ENCODE measurements around the gene RLN3. TPM values are rescaled to one million over a fixed set of nuclear protein-coding genes. Genes with fewer than 3 reads are reported as not detected.

The RLN3 gene
- total and polyA plus RNA-seq, 9 donors: not detected

DNA sequence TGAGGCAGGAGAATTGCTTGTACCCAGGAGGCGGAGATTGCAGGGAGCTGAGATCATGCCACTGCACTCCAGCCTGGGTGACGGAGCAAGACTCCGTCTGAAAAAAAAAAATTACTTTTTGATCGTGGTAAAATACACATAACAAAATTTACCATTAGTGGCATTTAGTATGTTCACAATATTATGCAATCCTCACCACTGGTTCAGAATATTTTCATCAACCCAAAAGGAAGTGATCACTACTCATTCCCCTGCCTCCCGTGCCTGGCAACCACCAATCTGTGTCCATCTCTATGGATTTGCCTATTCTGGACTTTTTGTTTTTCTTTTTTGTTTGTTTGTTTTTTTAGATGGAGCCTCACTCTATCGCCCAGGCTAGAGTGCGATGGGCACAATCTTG is 35.2 kb downstream of the RLN3 start:
- TF ChIP-seq, protein P1, sequence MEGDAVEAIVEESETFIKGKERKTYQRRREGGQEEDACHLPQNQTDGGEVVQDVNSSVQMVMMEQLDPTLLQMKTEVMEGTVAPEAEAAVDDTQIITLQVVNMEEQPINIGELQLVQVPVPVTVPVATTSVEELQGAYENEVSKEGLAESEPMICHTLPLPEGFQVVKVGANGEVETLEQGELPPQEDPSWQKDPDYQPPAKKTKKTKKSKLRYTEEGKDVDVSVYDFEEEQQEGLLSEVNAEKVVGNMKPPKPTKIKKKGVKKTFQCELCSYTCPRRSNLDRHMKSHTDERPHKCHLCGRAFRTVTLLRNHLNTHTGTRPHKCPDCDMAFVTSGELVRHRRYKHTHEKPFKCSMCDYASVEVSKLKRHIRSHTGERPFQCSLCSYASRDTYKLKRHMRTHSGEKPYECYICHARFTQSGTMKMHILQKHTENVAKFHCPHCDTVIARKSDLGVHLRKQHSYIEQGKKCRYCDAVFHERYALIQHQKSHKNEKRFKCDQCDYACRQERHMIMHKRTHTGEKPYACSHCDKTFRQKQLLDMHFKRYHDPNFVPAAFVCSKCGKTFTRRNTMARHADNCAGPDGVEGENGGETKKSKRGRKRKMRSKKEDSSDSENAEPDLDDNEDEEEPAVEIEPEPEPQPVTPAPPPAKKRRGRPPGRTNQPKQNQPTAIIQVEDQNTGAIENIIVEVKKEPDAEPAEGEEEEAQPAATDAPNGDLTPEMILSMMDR (IDR thresholded peaks at IDR 0.05): no peak
- TF ChIP-seq POLR2A (IDR thresholded peaks at IDR 0.05) (no peak), EP300 (IDR thresholded peaks at IDR 0.05) (no peak)
- Histone ChIP-seq H3K9me3 (no peaks in the 10 kb centered on the region), H3K4me3 (no peak overlapping the region), H3K4me1 (ENCODE audit: insufficient read depth) (no peaks in the 10 kb centered on the region), H3K27me3 (no peaks in the 10 kb centered on the region), H3K36me3 (no peaks in the 10 kb centered on the region), H3K27ac (no peak overlapping the region)
- intact Hi-C loops (cut with DNase I): loop anchor here in 1 of 4 donors (10.0 kb wide), 1 partner anchor 468 kb away; no protein-coding TSS in a partner anchor
- DNase-seq: no peak
- 61 to 71% (median 62%) methylated on average over 7 of the region's 7 CpGs for WGBS, 3 donors

DNA sequence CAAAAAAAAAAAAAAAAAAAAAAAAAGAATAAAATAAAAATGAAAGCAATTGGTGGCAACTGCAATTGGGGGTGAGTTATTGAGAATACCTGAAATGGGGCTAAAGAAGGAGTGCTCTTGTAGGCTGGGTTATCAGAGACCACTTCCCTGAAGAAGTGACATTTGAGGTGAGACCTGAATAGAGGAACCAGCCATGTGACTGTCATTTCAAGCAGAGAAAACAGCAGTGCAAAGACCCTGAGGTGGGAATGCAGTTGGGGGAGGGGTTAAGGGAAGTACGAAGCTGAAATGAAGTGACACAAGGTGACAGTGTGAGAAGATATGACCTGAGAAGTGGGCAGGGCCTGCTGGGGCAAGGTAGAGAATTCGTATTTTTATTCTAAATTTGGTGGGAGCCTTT is 38.2 kb downstream of the RLN3 start:
- H3K36me3 ChIP-seq: no peaks in the 10 kb centered on the region
- no peaks in the 10 kb centered on the region for H3K4me1 ChIP-seq (ENCODE audit: insufficient read depth)
- H3K27ac ChIP-seq: no peak overlapping the region
- no peaks in the 10 kb centered on the region for H3K9me3 ChIP-seq
- H3K4me3 ChIP-seq: no peak overlapping the region
- intact Hi-C loops (cut with DNase I): loop anchor here in 1 of 4 donors (10.0 kb wide), 1 partner anchor 471 kb away; no protein-coding TSS in a partner anchor
- DNase-seq: no peak
- WGBS, 3 donors: 53 to 68% (median 57%) methylated on average over 2 of the region's 2 CpGs
- no peaks in the 10 kb centered on the region for H3K27me3 ChIP-seq
- TF ChIP-seq POLR2A (IDR thresholded peaks at IDR 0.05): no peak

DNA sequence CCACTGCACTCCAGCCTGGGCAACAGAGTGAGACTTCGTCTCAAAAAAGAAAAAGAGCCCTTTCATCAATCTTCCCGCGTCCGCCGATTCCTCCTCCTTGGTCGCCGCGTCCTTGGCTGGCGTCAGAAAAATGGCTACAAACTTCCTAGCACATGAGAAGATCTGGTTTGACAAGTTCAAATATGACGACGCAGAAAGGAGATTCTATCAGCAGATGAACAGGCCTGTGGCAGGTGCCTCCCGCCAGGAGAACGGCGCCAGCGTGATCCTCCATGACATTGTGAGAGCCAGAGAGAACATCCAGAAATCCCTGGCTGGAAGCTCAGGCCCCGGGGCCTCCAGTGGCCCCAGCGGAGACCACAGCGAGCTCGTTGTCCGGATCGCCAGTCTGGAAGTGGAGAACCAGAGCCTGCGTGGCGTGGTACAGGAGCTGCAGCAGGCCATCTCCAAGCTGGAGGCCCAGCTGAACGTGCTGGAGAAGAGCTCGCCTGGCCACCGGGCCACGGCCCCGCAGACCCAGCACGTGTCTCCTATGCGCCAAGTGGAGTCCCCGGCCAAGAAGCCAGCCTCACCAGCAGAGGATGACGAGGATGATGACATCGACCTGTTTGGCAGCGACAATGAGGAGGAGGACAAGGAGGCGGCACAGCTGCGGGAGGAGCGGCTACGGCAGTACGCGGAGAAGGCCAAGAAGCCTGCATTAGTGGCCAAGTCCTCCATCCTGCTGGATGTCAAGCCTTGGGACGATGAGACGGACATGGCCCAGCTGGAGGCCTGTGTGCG is 42.5 kb downstream of the RLN3 start:
- Histone ChIP-seq H3K4me3 (no peak overlapping the region), H3K27ac (no peak overlapping the region), H3K36me3 (no peaks in the 10 kb centered on the region), H3K4me1 (ENCODE audit: insufficient read depth) (peaks cover 7% of the 10 kb centered on the region), H3K27me3 (no peaks in the 10 kb centered on the region), H3K9me3 (no peaks in the 10 kb centered on the region)
- TF ChIP-seq, protein P1 (IDR thresholded peaks at IDR 0.05): no peak
- no peak for TF ChIP-seq EP300 (IDR thresholded peaks at IDR 0.05)
- no peak for TF ChIP-seq POLR2A (IDR thresholded peaks at IDR 0.05)
- intact Hi-C loops (cut with DNase I): loop anchor here (5.0 to 10.0 kb wide), 4 partner anchors 67 to 796 kb away; partner anchors contain the start of gene ASF1B (in 2 of the 4)
- no peak for DNase-seq
- WGBS, 3 donors: 93 to 96% (median 94%) methylated on average over 43 of the region's 43 CpGs

DNA sequence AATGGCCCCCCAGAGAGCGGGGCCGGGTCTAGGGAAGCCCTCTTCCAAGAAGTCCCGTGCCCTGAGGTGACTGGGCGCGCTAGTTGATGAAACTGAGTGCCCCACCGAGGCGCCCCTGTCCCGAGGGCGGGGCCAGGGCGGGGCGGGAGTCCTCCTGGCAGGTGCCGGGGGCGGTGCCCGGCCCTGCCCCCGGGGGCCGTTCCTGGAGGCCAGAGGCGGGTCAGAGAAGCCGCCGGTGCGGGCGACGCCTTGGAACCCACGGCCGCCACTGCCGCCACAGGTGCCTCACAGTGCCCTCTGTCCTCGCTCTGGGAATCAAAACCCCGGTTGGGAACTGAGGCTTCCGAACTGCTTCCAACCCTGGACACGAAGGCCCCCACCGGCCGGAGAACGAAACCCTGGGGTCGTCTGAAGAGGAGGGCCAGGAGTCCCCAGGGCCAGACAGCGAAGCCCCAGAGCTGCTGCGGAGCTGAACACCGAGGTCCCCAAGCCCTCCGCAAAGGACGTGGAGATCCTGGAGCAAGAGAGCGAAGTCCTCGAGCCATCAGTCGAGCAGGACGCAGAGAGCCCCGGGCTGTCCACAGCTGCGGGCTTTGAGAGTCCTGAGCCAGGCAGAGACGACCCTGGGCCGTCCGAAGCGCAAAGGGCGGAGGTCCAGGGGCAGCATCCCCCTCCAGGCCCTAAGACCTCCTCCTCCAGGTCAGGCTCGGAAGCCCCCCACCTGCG is 44.8 kb downstream of the RLN3 start, which contains the start of gene MISP3:
Gene MISP3 (plus strand): TSS at position 252 of the 726 bp plus-strand sequence. CDS start 524 bp downstream, outside the sequence.
- Histone ChIP-seq H3K27me3 (no peaks in the 10 kb centered on the region), H3K27ac (peak within 1 kb of the TSS in 1 of 2 donors; percentile 44), H3K9me3 (no peaks in the 10 kb centered on the region), H3K4me1 (ENCODE audit: insufficient read depth) (peaks cover 7% of the 10 kb centered on the region), H3K4me3 (peak within 1 kb of the TSS; percentile 58), H3K36me3 (no peaks in the 10 kb centered on the region)
- intact Hi-C loops (cut with DNase I): loop anchor here (5.0 to 10.0 kb wide), 4 partner anchors 65 to 798 kb away; partner anchors contain the start of gene ASF1B (in 2 of the 4)
- 1 to 13% (median 2%) methylated on average over 3 to 51 of the region's 51 CpGs for WGBS, 3 donors
- DNase-seq: peak in 1 of 5 donors; percentile 59
- TF ChIP-seq, protein P1 (IDR thresholded peaks at IDR 0.05): no peak
- TF ChIP-seq EP300 (IDR thresholded peaks at IDR 0.05): no peak
- no peak for TF ChIP-seq POLR2A (IDR thresholded peaks at IDR 0.05)
